NCI-H2029 treated with DMSO at 0.1 percent for 48 hours (cell line): Measurements from ENCODE around the gene LGALS9.

ENCODE experiments used
- DNase-seq: peaks from one replicate; lab custom pipeline; 2025; lab: John Stamatoyannopoulos, UW

Gene LGALS9

GRCh38 chr17:27603421-27603770 is 27.6 kb upstream of the LGALS9 start:
- no peak for DNase-seq

- no peak for DNase-seq
Measured at GRCh38 chr17:27603880-27604794, 26.9 kb upstream of the LGALS9 start.

GRCh38 chr17:27605409-27605808 is 25.6 kb upstream of the LGALS9 start:
- DNase-seq: no peak

GRCh38 chr17:27607521-27608091 is 23.4 kb upstream of the LGALS9 start:
- DNase-seq: no peak

GRCh38 chr17:27608328-27609230 is 22.4 kb upstream of the LGALS9 start:
- no peak for DNase-seq

GRCh38 chr17:27609611-27610303 is 21.2 kb upstream of the LGALS9 start:
- no peak for DNase-seq

GRCh38 chr17:27610304-27610677 is 20.7 kb upstream of the LGALS9 start:
- DNase-seq: no peak

- DNase-seq: no peak
Measured at GRCh38 chr17:27612160-27612770, 18.7 kb upstream of the LGALS9 start.

GRCh38 chr17:27613433-27613832 is 17.6 kb upstream of the LGALS9 start:
- no peak for DNase-seq

GRCh38 chr17:27615121-27615520 is 15.9 kb upstream of the LGALS9 start:
- no peak for DNase-seq

- DNase-seq: no peak
Measured at GRCh38 chr17:27616414-27616813, 14.6 kb upstream of the LGALS9 start.

GRCh38 chr17:27618417-27618816 is 12.6 kb upstream of the LGALS9 start:
- DNase-seq: no peak

- DNase-seq: no peak
Measured at GRCh38 chr17:27620721-27621120, 10.3 kb upstream of the LGALS9 start.

GRCh38 chr17:27621536-27621935 is 9.5 kb upstream of the LGALS9 start:
- DNase-seq: no peak

GRCh38 chr17:27621942-27622559 is 8.9 kb upstream of the LGALS9 start:
- no peak for DNase-seq

- DNase-seq: no peak
Measured at GRCh38 chr17:27622986-27623385, 8.0 kb upstream of the LGALS9 start.

- DNase-seq: no peak
Measured at GRCh38 chr17:27623614-27624013, 7.4 kb upstream of the LGALS9 start.

GRCh38 chr17:27624539-27624938 is 6.4 kb upstream of the LGALS9 start:
- DNase-seq: no peak

- DNase-seq: no peak
Measured at GRCh38 chr17:27625856-27626255, 5.1 kb upstream of the LGALS9 start.

- DNase-seq: no peak
Measured at GRCh38 chr17:27627514-27627913, 3.5 kb upstream of the LGALS9 start.

GRCh38 chr17:27628376-27628775 is 2.6 kb upstream of the LGALS9 start:
- no peak for DNase-seq
